Raji (cell line): ENCODE data around the gene AFAP1.

Experiments used
- POLR2A ChIP-seq: IDR thresholded peaks from 2 replicates; pipeline ENCODE4 v1.6.1; 2011; ENCODE audit warnings: low read depth, low read length, control low read depth; ENCODE audit not compliant: insufficient read depth

Gene AFAP1

DNA sequence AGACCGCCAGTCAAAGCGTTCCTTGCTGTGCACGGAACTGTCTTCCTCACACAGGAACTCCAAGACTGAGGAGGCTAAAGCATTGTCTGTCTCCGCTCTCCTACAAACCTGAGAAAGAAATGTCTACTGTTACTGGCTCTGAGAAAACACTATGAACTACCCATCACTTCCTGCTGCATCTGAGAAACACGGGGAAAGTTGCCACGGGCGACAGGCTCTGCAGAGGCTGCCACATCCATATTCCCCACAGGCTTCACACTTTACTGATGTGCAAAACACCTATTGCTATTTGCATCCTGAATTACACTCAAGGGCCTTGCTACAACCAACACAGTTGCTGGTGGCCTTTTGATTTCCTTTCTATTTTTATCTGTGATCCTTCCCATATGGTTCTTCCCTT, 59.0 kb downstream of the AFAP1 start:
- TF ChIP-seq POLR2A: no peak

DNA sequence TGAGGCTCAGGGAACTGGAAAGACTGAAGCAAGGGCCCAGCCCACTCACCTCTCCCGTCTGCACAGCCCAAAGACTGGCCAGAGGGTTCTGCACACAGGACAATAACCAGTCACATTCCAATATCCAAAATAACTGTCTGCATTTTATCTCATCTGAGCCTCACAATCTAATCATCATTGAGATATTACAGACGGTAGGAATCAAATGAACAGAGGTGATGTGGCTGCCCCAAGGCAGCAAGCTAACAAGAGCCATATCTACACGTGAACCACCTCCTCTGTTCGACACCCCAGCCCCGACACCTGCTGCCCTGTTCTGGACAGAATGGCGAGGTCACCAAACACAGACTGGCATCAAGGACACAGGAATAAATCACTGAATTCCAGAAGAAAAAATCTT, 60.5 kb downstream of the AFAP1 start:
- TF ChIP-seq POLR2A: no peak

DNA sequence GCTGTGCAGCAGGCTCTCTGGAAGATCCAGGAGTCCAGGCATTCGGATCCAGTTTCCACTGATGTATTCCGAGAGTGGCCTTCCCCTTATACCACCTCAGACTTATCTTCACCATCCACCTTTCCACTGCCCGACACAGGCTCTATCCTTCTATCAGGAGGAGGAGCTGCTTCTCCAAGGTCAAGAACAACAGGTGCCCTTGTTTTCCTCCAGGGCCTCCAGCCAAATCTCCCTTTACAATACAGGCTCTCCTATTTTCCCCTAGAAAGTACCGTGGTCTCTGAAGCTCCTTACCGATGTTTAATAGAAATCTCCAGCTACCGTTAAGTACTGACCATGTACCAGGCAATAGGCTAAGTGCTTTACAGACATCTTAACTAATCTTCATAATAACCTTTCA, 61.3 kb downstream of the AFAP1 start:
- no peak for TF ChIP-seq POLR2A

DNA sequence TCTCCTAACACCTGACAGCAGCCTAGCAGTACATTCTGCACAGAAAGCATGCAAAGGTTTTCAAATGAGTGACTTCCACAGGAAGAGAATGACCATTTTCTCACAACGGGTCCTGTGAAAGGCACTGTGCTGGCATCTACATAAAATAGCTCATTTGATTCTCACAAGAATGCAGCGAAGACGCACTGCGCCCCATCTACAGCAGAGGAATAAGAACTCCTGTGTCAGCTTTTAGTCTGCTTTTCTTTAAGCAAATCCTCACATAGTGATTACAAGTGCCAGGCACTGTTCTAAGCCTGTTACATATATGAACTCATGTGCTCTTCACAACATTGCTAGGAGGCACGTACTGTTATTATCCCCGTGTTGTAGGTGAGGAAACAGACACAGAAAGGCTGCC, 62.5 kb downstream of the AFAP1 start:
- no peak for TF ChIP-seq POLR2A

DNA sequence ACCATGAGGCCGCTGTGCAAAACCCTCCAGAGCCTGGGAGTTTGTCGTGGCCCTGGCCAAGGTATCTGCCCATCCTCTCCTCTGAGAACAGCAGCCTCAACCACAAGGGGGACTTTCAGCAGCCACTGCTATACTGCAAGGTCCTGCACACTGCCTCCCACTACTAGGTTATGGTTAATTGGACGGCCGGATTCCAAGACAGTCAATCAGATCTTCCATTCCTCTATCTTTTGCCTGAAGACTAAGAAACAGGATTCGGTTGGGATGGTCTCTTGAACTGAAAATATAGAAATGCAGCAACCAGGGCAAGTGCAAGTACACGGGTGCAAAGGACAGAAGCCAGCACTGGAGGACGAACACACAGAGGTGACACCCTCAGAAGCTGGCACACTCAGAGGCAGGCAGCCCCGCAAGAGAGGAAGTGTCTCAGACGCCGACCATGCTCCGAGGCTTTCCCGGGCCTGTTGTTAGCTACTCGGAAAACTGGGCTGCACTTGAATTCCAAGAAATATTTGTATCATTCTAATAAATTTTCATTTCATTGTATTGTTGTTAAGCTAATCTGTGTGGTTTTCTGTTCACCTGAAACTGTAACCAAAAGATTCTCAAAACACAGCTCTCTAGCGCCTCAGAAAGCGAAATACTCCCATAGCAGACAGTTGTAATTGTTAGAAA, 63.3 kb downstream of the AFAP1 start:
- TF ChIP-seq POLR2A: no peak

DNA sequence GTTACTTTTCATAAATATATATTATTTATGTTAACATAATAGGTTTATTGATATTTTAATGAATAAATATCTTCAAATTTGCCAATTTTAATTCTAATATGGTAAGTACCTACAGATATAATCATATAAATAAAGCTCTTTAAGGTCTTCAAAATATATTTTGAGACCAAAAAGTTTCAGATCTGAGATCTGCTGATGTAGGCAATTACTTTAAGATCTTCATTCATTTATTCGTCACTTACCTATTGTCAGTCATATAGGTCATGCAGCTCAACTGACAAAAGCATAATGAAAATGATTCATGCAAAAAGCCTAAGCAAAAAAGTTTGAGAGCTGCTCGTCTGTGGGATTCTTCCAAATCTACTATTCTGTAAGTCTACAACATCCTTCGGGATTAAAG, 64.8 kb downstream of the AFAP1 start:
- no peak for TF ChIP-seq POLR2A

DNA sequence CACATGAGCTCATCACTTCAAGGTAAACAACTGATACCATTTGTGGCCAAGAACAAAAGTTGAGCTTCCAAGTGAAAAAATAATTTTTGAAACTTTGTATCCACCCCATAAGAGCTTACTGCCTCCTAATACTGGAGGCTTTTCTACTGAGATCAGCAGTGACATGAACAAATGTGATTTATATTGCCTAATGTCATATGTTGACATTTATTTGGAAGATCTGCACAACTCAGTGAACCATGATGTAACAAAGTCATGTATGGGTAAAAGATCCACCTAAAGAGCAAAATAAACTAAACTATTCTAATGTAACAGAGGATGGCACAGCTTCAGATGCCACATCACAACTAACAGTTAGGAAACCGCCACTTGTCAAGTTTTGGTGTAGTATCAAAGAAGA, 65.8 kb downstream of the AFAP1 start:
- no peak for TF ChIP-seq POLR2A

DNA sequence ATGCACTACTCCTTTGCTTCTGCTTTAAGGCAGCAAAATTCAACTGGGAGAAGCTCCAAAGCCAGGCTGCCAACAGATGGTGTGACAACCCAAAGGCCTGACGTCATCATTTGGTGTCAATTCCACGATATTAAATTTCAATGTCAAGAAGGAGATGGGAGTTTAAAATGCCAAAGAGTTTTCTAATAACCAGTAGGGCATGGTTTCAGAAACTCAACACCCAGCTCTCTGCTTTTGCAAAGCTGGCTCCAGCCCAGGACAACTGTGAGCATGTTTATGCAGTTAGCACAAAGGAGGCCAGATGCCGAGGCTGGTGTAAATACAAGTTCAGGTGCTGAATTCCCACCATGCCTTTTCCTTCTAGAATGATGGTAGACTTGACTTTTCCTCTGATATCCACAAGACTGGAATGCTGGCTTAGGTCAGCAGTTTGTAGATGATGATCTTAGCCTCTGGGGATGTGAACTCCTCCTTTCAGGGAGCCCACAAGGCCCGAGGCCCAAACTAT, 67.3 kb downstream of the AFAP1 start:
- no peak for TF ChIP-seq POLR2A

DNA sequence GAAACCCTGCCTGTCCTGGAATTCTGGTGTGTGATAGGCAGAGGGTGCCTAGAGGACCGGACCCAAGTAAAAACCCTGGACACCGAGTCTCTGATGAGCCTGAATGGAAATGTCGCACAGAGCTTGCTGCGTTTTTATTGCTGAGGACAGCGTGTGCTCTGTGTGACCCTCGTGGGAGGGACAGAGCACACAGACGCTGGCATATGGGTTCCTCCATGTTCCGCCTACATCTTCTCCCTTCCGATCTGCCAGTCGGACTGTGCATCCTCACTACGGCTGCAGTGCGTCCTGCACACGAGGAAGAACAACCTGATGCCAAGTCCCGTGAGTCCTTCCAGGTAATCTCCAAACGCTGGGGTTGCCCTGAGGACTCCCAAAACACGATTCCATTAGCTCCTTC, 68.3 kb downstream of the AFAP1 start:
- TF ChIP-seq POLR2A: no peak

DNA sequence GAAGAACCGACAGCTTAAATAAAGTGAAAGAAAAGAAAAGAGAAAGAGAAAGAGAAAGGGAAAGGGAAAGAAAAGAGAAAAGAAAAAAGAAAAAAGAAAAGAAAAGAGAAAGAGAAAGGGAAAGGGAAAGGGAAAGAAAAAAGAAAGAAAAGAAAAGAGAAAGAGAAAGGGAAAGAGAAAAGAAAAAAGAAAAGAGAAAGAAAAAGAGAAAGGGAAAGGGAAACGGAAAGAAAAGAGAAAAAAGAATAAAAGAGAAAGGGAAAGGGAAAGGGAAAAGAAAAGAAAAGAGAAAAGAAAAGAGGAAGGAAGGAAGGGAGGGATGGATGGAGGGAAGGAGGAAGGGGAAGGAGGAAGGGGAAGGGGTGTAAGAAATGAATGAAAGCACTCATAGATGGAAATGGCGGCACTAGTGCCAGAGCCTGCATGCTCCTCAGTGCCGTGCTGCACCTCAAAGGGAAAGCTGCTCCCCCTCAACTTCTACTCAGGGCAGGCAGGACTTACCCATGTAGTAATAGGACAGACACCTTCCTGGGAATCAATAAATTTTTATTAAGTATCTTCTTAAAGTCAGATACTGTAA, 70.7 kb downstream of the AFAP1 start:
- no peak for TF ChIP-seq POLR2A

DNA sequence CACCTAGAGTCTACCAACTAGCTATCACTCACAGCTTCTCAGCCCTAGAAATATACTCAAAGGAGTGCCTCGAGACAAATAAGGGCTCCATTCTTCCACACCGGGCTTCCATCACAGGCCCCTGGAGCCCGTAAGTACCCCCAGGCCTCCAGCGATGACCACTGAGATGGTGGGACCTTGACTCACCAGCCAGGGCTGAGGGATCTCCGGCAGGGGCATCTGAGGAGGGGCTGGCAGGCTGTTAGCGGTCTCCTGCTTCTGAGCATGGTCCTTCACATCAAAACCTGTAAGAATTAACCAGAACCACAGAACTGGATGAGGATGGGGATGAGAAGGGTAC, 71.3 kb downstream of the AFAP1 start:
- TF ChIP-seq POLR2A: no peak

DNA sequence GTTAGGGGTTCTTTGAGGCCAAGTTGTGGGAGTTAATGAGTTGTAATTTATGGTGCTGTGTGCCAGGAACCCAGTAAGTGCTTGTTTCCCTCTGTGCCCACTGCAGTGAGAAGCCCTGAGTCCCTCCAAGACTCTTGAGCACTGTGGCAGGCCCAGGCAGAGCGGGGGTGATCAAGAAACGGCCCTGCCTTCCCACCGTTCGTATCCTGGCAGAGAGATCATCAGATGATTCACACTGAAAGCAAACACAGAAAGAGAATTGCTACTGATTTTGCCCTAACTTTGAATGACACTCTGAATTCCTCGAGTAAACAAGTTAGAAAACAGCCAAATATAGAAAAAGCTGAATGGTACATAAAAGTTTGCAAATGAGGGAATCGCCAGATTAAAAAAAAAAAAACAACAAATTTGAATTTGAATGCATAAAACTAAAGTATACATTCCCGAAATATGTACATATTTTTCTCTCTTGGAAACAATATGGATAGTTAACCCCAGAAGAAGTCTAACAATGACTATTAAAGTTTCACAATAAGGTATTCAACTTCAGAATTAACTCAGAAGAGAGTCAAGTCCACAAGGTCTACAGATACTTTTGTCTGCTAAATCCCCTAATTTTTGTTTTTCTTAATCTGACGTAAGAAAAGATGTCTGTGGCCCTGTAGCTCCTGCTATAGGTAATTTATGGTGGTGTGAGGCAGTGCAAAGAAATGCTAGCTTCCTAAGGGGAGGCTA, 71.8 kb downstream of the AFAP1 start:
- no peak for TF ChIP-seq POLR2A

DNA sequence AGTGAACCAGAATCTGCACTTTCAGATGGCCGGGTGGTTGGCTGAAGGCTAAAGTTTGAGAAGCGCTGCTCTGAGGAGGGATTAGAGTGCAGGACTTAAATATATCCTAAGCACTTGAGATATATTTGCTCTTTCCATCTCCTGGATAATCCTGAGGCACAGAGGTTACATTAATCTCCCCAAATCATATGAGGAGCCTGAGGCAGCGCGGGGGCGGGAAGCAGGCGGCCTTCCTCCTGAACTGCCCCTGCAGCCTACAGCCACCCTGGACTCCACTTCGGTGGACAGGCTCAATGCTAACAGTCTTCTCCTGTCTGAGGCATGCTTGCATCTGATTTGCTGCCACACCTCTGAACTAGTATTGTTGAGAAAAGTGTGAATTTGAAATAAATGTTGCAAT, 72.5 kb downstream of the AFAP1 start:
- no peak for TF ChIP-seq POLR2A

DNA sequence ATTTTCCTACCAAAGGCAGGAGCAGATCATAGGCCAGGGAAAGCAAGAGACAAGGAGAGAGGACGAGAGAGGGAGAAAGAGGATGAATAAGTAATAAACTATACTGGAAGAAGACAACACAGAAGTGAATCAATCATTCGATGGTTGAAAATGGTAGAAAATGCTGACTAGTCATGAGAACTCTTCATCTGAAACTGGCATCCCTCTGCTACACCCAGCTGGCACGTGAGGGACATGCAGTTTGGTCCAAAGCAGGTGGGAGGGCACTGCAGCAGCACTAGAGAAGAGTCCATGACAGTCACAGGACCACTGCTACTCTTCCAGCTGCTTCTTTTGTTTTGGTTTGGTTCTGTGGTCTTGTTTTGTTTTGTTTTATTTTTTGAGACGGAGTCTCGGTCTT, 74.1 kb downstream of the AFAP1 start:
- no peak for TF ChIP-seq POLR2A

DNA sequence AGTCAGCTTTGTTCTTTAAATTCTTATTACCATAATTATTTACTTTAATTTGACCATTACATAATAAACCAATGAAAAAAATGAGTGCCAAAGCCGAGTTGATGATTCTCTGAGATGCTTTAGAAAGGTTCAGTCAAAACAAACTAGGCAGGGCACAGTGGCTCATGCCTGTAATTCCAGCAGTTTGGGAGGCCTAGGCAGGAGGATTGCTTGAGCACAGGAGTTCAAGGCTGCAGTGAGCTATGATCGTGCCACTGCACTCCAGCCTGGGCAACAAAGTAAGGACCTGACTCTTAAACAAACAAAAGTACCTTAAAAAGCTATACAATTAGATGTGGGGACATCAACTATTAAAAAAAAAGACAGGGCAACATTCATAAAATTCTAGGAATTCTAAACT, 75.0 kb downstream of the AFAP1 start:
- no peak for TF ChIP-seq POLR2A

DNA sequence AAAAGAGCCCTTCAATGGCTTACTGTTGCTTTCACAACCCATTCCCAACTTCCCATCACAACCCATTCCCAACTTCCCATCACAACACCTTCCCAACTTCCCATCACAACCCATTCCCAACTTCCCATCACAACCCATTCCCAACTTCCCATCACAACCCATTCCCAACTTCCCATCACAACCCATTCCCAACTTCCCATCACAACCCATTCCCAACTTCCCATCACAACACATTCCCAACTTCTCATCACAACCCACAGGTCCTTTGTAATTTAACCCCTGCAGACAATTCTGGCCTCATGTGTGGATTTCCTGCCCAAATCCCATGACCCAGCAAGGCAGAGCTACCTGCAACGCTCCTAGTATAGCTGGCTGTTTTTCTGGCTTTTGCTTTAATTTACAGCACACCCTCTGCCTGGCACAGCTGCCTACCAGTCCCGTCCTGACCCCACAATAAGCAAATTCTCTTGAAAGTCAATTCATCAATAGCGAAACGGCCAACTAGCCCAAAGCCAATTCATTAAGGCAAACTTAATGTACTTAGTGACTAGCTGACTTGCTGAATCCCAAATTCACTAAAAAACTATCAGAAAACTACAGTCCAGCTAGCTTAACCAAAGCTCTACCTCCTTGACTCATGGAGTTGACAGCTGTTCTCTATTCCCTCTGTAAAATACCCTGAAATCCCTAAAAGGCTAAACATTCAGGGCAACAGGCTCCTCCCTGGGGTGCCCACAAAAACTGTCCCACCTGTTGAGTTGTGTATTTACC, 75.6 kb downstream of the AFAP1 start:
- TF ChIP-seq POLR2A: no peak
